Measurements from ENCODE around the gene ETV1. TPM values are rescaled to one million over a fixed set of nuclear protein-coding genes. Genes with fewer than 3 reads are reported as not detected.

ETV1 gene
- polyA plus RNA-seq, 1 experiment = 5.4 TPM

DNA sequence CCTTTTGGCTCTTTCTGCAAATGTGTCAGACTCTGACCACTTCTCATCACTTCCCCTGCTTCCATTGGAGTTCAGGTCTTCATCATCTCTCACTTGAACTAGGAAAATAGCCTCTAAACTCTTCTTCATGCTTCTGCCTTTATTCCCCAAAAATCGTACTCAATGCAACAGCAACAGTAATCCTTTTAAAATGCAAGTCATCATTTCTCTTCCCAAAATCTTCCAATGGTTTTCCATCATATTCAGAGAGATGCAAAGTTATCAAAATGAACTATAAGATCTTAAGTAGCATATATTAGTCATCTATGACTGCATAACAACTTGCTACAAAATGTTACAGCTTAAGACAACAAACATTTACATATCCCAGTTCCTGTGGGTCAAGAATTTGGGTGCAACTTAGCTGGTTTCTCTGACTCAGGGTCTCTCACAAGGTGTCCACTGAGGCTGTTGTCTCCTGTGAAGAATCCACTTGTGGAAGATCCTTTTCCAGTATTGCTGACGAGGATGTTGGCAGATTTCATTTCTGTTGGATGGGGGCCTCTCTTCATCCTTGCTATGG lies 31.0 kb upstream of the ETV1 start:
- POLR2A ChIA-PET = no interaction called here
- CTCF ChIA-PET = no interaction called here
- TF ChIP-seq, protein P1, sequence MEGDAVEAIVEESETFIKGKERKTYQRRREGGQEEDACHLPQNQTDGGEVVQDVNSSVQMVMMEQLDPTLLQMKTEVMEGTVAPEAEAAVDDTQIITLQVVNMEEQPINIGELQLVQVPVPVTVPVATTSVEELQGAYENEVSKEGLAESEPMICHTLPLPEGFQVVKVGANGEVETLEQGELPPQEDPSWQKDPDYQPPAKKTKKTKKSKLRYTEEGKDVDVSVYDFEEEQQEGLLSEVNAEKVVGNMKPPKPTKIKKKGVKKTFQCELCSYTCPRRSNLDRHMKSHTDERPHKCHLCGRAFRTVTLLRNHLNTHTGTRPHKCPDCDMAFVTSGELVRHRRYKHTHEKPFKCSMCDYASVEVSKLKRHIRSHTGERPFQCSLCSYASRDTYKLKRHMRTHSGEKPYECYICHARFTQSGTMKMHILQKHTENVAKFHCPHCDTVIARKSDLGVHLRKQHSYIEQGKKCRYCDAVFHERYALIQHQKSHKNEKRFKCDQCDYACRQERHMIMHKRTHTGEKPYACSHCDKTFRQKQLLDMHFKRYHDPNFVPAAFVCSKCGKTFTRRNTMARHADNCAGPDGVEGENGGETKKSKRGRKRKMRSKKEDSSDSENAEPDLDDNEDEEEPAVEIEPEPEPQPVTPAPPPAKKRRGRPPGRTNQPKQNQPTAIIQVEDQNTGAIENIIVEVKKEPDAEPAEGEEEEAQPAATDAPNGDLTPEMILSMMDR (IDR thresholded peaks at IDR 0.05; ENCODE audit: insufficient read depth, low read depth, low read length) = no peak
- Histone ChIP-seq H3K4me3 (ENCODE audit: low read depth, low read length) (no peak overlapping the region), H3K27me3 (ENCODE audit: control insufficient read depth, insufficient read depth, low read length) (no peaks in the 10 kb centered on the region), H3K36me3 (ENCODE audit: control insufficient read depth, insufficient read depth, low read length) (no peaks in the 10 kb centered on the region)
- no peak for DNase-seq (ENCODE audit: low read depth)

DNA sequence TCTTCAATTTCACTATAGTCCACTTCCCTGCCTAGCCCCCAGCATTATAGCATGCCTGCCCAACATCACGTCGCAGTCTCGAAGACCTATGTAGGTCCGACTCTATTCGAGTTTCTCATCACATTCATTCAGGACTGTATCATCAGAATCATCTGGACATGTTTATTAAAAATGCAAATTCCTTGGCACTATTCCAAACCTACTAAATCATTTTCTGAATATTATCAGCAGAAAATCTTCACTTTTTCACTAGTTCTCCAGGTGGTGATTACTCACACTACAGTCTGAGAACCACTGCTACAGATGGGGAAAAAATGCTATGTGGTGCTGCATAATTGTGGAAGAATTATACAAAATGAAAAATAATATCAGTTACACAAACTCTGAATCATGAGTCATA lies 29.3 kb upstream of the ETV1 start:
- no peaks in the 10 kb centered on the region for H3K27me3 ChIP-seq (ENCODE audit: control insufficient read depth, insufficient read depth, low read length)
- ChIA-PET CTCF (no interaction called here), POLR2A (no interaction called here)
- no peak overlapping the region for H3K4me3 ChIP-seq (ENCODE audit: low read depth, low read length)
- H3K36me3 ChIP-seq (ENCODE audit: control insufficient read depth, insufficient read depth, low read length) = no peaks in the 10 kb centered on the region
- TF ChIP-seq, protein P1 (IDR thresholded peaks at IDR 0.05; ENCODE audit: insufficient read depth, low read depth, low read length) = no peak
- no peak for DNase-seq (ENCODE audit: low read depth)

DNA sequence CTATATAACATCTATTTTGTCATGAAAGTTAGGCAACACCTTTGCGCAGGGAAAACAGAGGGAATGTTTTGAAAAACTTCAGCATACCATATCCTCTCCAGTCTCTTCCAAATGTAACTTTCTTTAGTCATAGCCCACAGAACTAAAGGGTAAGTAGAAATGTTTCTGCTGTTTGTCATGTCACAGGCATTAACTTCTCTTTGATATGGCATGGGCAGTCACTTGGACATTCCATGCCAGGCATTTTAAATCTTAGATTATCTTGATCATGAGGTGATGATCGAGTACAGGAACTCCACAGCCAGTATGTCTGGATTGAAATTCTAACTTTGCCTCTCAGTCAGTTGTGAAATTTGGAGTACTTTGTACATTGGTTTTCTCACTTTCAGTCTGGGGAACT lies 27.5 kb upstream of the ETV1 start:
- Histone ChIP-seq H3K4me3 (ENCODE audit: low read depth, low read length) (no peak overlapping the region), H3K36me3 (ENCODE audit: control insufficient read depth, insufficient read depth, low read length) (no peaks in the 10 kb centered on the region), H3K27me3 (ENCODE audit: control insufficient read depth, insufficient read depth, low read length) (no peaks in the 10 kb centered on the region)
- ChIA-PET CTCF (no interaction called here), POLR2A (no interaction called here)
- DNase-seq (ENCODE audit: low read depth) = no peak
- TF ChIP-seq, protein P1 (IDR thresholded peaks at IDR 0.05; ENCODE audit: insufficient read depth, low read depth, low read length) = no peak

DNA sequence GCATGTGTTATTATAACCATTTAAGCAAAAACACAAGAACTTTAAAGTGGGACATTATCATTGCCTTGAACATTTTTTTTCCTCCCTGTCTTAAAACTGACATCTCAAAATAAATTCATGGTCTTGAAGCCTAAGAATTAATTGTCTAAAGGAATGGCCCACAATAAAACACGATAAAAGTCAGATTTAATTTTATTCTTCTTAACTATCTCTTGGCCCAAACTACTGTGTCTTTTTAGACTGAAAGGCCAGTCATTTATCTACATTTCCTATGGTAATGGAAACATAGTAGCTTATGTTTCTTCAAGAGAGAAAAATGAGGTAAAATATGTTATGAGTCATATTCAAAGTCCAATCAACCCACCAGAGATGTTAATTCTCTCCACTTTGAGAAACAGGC lies 24.4 kb upstream of the ETV1 start:
- Histone ChIP-seq H3K36me3 (ENCODE audit: control insufficient read depth, insufficient read depth, low read length) (no peaks in the 10 kb centered on the region), H3K27me3 (ENCODE audit: control insufficient read depth, insufficient read depth, low read length) (no peaks in the 10 kb centered on the region), H3K4me3 (ENCODE audit: low read depth, low read length) (no peak overlapping the region)
- no peak for DNase-seq (ENCODE audit: low read depth)
- TF ChIP-seq, protein P1 (IDR thresholded peaks at IDR 0.05; ENCODE audit: insufficient read depth, low read depth, low read length) = no peak
- ChIA-PET POLR2A (no interaction called here), CTCF (no interaction called here)

DNA sequence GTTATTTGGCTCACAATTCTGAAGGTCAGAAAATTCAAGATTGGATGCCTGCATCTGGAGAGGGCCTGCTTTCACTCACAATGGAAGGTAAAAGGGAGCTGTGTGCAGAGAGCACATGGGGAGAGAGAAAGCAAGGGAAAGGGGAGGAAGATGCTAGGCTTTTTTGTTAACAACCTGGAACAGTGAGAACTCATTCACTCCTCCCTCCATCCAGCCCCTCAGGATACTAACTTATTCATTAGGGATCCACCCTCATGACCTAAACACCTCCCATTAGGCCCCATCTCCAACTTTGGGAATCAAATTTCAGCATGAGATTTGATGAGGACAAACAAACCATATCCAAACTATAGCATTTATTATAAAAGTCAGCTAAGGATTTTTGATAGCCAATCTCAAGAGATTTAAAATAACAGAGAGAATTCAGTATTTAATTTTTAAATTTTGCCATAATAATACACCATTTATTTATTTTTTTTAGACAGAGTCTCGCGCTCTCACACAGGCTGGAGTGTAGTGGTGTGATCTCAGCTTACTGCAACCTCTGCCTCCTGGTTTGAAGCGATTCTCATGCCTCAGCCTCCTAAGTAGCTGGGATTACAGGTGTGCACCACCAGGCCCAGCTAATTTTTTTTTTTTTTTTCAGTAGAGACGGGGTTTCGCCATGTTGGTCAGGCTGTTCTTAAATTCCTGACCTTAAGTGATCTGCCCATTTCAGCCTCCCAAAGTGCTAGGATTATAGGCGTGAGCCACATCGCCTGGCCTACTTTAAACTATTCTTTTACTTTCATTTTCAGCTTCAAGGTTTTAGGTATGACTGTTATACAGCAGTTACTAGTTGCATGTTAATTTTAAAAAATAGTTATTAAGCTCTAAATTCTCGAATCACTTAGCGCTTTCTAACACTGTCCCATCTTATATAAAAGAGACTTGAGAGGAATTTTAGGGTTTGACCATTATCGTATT lies 20.3 kb upstream of the ETV1 start:
- CTCF ChIA-PET = no interaction called here
- DNase-seq (ENCODE audit: low read depth) = no peak
- Histone ChIP-seq H3K4me3 (ENCODE audit: low read depth, low read length) (no peak overlapping the region), H3K27me3 (ENCODE audit: control insufficient read depth, insufficient read depth, low read length) (no peaks in the 10 kb centered on the region), H3K36me3 (ENCODE audit: control insufficient read depth, insufficient read depth, low read length) (no peaks in the 10 kb centered on the region)
- TF ChIP-seq, protein P1 (IDR thresholded peaks at IDR 0.05; ENCODE audit: insufficient read depth, low read depth, low read length) = no peak
- POLR2A ChIA-PET = interaction anchor here (0.7 kb wide), 1 partner anchor 10 kb away, joined by 3 read pairs; no protein-coding TSS in a partner anchor
